MM.1S (cell line): ENCODE data around the gene CAMP.

ENCODE experiments used
- DNase-seq: peaks from one replicate; pipeline ENCODE4 v3.0.0-alpha.2; 2015
- H2AFZ ChIP-seq: fragments of 300-600 bp; sonication (generic); 2 replicates; pipeline ENCODE4 v1.6.0; 2016; ENCODE audit warnings: antibody characterized with exemption, low read length
- H3F3A ChIP-seq: fragments of 300-600 bp; sonication (generic); 2 replicates; pipeline ENCODE4 v1.6.1; 2016; ENCODE audit warnings: mild to moderate bottlenecking, antibody characterized with exemption, low read length, moderate library complexity, mixed read lengths; ENCODE audit not compliant: insufficient read depth
- H3K27ac ChIP-seq: fragments of 300-600 bp; sonication (generic); 2 replicates; pipeline ENCODE4 v1.5.1; 2016; ENCODE audit warnings: mild to moderate bottlenecking, low read length
- H3K27me3 ChIP-seq: fragments of 300-600 bp; sonication (generic); replicated peaks from 2 replicates; pipeline ENCODE4 v1.6.0; 2016; ENCODE audit warnings: low read length; ENCODE audit not compliant: insufficient read depth
- H3K36me3 ChIP-seq: fragments of 300-600 bp; sonication (generic); replicated peaks from 2 replicates; pipeline ENCODE4 v1.6.1; 2016; ENCODE audit warnings: mild to moderate bottlenecking, low read length, mixed read lengths; ENCODE audit not compliant: insufficient read depth
- H3K4me1 ChIP-seq: fragments of 300-600 bp; sonication (generic); 2 replicates; pipeline ENCODE4 v1.6.1; 2016; ENCODE audit warnings: low read length, mixed read lengths
- H3K4me2 ChIP-seq: fragments of 300-600 bp; sonication (generic); 2 replicates; pipeline ENCODE4 v1.6.0; 2016; ENCODE audit warnings: low read depth, low read length
- H3K4me3 ChIP-seq: fragments of 300-600 bp; sonication (generic); 2 replicates; pipeline ENCODE4 v1.5.1; 2016; ENCODE audit warnings: low read length, mixed read lengths
- H3K79me2 ChIP-seq: fragments of 300-600 bp; sonication (generic); 2 replicates; pipeline ENCODE4 v1.6.1; 2016; ENCODE audit warnings: mixed run types, low read length, mixed read lengths
- H3K9ac ChIP-seq: fragments of 300-600 bp; sonication (generic); 2 replicates; pipeline ENCODE4 v1.6.1; 2016; ENCODE audit warnings: low read length, mixed read lengths
- H3K9me2 ChIP-seq: fragments of 300-600 bp; sonication (generic); replicated peaks from 2 replicates; pipeline ENCODE4 v1.6.1; 2016; ENCODE audit warnings: mild to moderate bottlenecking, low read length, mixed read lengths; ENCODE audit not compliant: insufficient read depth
- H3K9me3 ChIP-seq: fragments of 300-600 bp; sonication (generic); replicated peaks from 2 replicates; pipeline ENCODE4 v1.6.1; 2016; ENCODE audit warnings: mild to moderate bottlenecking, low read length, mixed read lengths; ENCODE audit not compliant: insufficient read depth
- H4K20me1 ChIP-seq: fragments of 300-600 bp; sonication (generic); 2 replicates; pipeline ENCODE4 v1.6.1; 2016; ENCODE audit warnings: mild to moderate bottlenecking, low read length, moderate library complexity, mixed read lengths; ENCODE audit not compliant: insufficient read depth
- EZH2 ChIP-seq: fragments of 300-600 bp; sonication (generic); optimal IDR thresholded peaks from 2 replicates; pipeline ENCODE3; 2017; ENCODE audit warnings: low read depth, mild to moderate bottlenecking, antibody characterized with exemption, low read length, mixed read lengths
- EZH2phosphoT487 ChIP-seq: fragments of 300-600 bp; sonication (generic); IDR thresholded peaks from 2 replicates; pipeline ENCODE4 v1.6.1; 2018; ENCODE audit warnings: antibody characterized with exemption, low read length
- TF ChIP-seq, protein P1 (sequence below): fragments of 300-600 bp; sonication (generic); IDR thresholded peaks from 2 replicates; pipeline ENCODE4 v1.5.1; 2016; ENCODE audit warnings: antibody characterized with exemption, low read length, mixed read lengths

The CAMP gene

DNA sequence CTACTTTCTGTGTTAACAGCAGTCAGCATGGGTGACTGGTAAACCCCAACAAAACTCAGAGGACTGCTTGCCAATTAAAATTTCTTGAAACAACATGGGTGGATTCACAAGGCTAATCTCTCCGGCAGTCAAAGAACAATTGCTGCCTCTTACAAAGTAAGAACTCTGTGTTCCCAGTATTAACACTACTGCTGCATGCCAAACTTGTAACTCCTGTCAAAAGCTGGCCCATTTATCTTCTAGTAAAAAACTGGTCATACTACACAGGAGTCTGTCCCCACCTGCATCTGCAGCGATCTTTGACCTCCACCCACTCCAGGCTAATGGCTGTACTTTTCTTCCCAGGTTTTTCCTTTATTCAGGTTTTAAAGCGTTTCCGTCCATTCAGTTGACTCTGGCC, 8.9 kb downstream of the CAMP start:
- Histone ChIP-seq H2AFZ (no peak overlapping the region), H3K4me3 (no peak overlapping the region), H4K20me1 (no peaks in the 10 kb centered on the region), H3K79me2 (no peaks in the 10 kb centered on the region), H3K27ac (no peak overlapping the region), H3K9me3 (no peaks in the 10 kb centered on the region), H3K9ac (no peak overlapping the region), H3K27me3 (no peaks in the 10 kb centered on the region), H3K9me2 (no peaks in the 10 kb centered on the region), H3K36me3 (no peaks in the 10 kb centered on the region), H3F3A (no peaks in the 10 kb centered on the region), H3K4me1 (no peaks in the 10 kb centered on the region), H3K4me2 (no peak overlapping the region)
- no peak for DNase-seq
- TF ChIP-seq EZH2phosphoT487 (no peak), EZH2 (no peak)
- TF ChIP-seq, protein P1, sequence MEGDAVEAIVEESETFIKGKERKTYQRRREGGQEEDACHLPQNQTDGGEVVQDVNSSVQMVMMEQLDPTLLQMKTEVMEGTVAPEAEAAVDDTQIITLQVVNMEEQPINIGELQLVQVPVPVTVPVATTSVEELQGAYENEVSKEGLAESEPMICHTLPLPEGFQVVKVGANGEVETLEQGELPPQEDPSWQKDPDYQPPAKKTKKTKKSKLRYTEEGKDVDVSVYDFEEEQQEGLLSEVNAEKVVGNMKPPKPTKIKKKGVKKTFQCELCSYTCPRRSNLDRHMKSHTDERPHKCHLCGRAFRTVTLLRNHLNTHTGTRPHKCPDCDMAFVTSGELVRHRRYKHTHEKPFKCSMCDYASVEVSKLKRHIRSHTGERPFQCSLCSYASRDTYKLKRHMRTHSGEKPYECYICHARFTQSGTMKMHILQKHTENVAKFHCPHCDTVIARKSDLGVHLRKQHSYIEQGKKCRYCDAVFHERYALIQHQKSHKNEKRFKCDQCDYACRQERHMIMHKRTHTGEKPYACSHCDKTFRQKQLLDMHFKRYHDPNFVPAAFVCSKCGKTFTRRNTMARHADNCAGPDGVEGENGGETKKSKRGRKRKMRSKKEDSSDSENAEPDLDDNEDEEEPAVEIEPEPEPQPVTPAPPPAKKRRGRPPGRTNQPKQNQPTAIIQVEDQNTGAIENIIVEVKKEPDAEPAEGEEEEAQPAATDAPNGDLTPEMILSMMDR: no peak

DNA sequence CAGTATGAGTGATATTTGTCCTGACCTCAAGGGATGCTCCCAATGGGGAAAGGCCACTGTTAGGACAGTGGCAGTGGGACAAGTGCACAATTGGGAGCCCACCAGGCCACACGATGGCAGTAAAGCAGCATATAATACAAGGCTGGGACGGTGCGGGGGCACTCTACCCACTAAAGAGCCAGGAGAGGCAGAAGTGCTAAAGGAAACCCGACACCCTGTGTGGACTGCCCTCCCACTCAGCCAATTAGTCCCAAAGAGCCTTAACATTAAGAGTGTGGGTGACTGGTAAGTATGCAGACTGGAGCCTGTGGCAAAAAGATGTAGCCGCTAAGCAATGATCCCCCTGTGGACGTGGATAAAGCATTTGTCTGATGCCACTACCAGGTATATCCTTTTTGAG, 9.4 kb downstream of the CAMP start:
- no peak for TF ChIP-seq EZH2phosphoT487
- TF ChIP-seq, protein P1: peak; percentile 68
- H3K9me3 ChIP-seq: no peaks in the 10 kb centered on the region
- peak; percentile 57 for DNase-seq
- H3K27me3 ChIP-seq: no peaks in the 10 kb centered on the region
- no peaks in the 10 kb centered on the region for H4K20me1 ChIP-seq
- no peaks in the 10 kb centered on the region for H3F3A ChIP-seq
- no peaks in the 10 kb centered on the region for H3K79me2 ChIP-seq
- H3K9me2 ChIP-seq: no peaks in the 10 kb centered on the region
- no peak overlapping the region; the same call in 1 of the 2 replicates for H3K4me3 ChIP-seq
- no peak overlapping the region for H3K27ac ChIP-seq
- H3K9ac ChIP-seq: no peak overlapping the region
- H2AFZ ChIP-seq: peak overlapping the region; percentile 91
- H3K4me1 ChIP-seq: no peaks in the 10 kb centered on the region
- peak overlapping the region; percentile 31 for H3K4me2 ChIP-seq
- no peaks in the 10 kb centered on the region for H3K36me3 ChIP-seq

DNA sequence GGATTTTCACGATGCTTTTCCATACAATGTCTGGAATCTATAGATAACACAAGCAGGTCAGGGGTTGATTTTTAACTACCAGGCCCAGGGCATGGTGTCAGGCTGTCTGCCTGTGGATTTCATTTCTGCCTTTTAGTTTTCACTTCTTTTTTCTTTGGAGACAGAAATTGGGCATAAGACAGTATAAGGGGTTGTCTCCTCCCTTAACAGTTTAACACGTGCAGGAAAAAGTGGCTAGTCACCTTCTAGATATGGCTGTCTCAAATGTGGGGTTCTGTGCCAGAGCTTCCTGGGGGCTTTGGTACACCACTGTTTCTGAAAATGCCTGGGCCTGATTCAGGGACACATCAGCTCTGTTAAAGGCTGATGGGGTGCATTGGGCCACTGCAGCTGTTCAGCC, 10.2 kb downstream of the CAMP start:
- no peaks in the 10 kb centered on the region for H3K27me3 ChIP-seq
- H3K4me1 ChIP-seq: no peaks in the 10 kb centered on the region
- no peaks in the 10 kb centered on the region for H3K9me2 ChIP-seq
- no peak overlapping the region for H3K9ac ChIP-seq
- H3K4me2 ChIP-seq: no peak overlapping the region
- H3F3A ChIP-seq: no peaks in the 10 kb centered on the region
- H2AFZ ChIP-seq: no peak overlapping the region
- DNase-seq: no peak
- no peak overlapping the region for H3K27ac ChIP-seq
- no peaks in the 10 kb centered on the region for H3K36me3 ChIP-seq
- H4K20me1 ChIP-seq: no peaks in the 10 kb centered on the region
- no peak overlapping the region for H3K4me3 ChIP-seq
- H3K79me2 ChIP-seq: no peaks in the 10 kb centered on the region
- no peaks in the 10 kb centered on the region for H3K9me3 ChIP-seq
- TF ChIP-seq EZH2 (no peak), EZH2phosphoT487 (no peak)
- TF ChIP-seq, protein P1: no peak
